LNCAP (cell line): Measurements from ENCODE around the gene LONP1.

Experiments used
- TF ChIP-seq, protein P1 (sequence below): fragments of 450-650 bp; IDR thresholded peaks from 2 replicates; pipeline ENCODE4 v1.5.1; 2017; ENCODE audit warnings: mild to moderate bottlenecking

Gene LONP1

GRCh38 chr19:5679289-5680083, 40.5 kb downstream of the LONP1 start:
- TF ChIP-seq, protein P1, sequence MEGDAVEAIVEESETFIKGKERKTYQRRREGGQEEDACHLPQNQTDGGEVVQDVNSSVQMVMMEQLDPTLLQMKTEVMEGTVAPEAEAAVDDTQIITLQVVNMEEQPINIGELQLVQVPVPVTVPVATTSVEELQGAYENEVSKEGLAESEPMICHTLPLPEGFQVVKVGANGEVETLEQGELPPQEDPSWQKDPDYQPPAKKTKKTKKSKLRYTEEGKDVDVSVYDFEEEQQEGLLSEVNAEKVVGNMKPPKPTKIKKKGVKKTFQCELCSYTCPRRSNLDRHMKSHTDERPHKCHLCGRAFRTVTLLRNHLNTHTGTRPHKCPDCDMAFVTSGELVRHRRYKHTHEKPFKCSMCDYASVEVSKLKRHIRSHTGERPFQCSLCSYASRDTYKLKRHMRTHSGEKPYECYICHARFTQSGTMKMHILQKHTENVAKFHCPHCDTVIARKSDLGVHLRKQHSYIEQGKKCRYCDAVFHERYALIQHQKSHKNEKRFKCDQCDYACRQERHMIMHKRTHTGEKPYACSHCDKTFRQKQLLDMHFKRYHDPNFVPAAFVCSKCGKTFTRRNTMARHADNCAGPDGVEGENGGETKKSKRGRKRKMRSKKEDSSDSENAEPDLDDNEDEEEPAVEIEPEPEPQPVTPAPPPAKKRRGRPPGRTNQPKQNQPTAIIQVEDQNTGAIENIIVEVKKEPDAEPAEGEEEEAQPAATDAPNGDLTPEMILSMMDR, result no peak

GRCh38 chr19:5678071-5678718, 41.8 kb downstream of the LONP1 start:
- TF ChIP-seq, protein P1, result no peak

- TF ChIP-seq, protein P1, result no peak
Observed at GRCh38 chr19:5677580-5677979, 42.4 kb downstream of the LONP1 start.

DNA sequence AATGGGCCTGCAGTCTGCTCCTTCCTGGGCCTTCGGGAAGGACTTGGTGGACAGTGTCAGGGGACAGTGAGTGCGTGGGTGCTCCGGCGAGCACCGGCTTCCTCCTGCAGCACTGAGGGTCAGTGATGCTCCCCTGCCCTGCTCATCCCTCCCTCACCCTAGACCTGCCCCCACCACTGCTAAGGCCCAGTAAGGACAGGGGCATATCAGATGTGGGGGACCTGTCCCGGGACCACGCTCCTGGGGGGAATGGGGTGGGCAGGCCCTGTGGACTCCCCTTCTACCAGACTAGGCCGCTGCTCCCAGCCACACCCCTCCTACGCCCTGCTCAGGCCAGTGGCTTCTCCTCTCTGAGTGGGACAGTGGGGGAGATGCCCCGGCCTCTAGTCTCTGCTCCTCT, 42.8 kb downstream of the LONP1 start:
- TF ChIP-seq, protein P1, result no peak

DNA sequence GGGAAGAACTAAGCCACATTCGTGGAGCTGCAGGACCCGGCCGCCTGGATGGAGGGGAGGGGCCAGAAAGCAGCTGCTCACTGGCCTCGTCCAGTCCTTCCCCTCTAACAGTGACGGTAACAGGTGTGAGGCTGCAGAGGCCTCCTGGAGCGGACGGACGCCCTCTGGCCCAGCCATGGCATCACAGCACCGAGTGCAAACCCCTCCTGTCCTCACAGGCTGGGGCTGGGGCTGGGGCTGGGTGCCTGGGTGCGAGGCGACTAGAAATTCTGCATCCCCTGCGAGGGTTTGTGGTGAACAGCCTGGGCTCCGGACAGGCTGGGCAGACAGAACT, 43.2 kb downstream of the LONP1 start:
- TF ChIP-seq, protein P1, result no peak

DNA sequence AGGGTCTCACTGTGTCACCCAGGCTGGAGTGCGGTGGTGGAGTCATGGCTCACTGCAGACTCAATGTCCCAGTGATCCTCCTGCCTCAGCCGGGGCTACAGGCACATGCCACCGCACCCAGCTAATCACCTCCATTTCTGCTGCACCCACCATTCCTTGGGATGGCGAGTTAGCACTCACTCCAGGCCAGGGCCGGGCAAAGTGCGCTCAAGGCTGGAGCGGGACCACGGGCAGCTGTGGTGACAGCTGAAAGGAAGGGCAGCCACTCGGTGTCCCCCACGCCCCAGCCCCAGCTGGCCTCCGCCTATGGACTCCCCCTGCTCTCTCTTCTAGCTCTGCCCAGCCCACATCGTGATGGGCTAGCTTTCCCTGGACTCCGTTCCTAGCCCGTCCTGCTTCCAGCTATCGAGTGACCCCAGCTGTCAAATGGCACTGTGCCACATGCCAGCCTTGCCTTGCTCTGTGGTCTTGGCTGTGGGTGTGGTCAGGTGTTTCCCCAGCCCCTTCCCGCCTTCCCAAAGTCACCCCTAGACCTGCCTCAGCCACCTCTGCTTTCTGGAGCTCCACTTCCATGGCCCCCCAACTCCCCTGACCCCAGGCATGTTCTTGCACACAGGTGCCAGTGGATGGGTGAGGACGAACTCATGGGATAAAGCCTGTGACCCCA, 43.7 kb downstream of the LONP1 start:
- TF ChIP-seq, protein P1, result no peak

DNA sequence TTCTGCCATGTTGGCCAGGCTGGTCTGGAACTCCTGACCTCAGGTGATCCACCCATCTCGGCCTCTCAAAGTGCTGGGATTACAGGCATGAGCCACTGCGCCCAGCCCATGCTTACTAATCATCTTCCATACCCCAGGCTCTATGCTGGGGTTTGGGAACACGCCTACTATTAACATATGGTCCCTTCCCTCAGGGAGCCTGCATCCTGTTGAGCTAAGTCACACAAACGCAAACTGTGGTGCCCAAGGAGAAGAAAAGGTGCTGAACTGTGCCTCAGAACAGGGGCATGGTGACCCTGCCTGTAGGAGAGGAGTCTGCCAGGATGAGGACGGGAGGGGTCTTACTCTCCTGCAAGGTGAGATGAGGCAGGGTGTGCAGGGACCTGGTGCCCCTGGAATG, 45.2 kb downstream of the LONP1 start:
- TF ChIP-seq, protein P1, result no peak
